ENCODE data around the gene NQO2. TPM values are rescaled to one million over a fixed set of nuclear protein-coding genes. Genes with fewer than 3 reads are reported as not detected.
"Not testable (repeated sequence)": the region's sequence is repeated elsewhere in the genome, so short reads cannot be mapped to it uniquely, and the experiment has no call there.

The NQO2 gene
- total RNA-seq, 1 donor from 2014 or later: 34.8 TPM

DNA sequence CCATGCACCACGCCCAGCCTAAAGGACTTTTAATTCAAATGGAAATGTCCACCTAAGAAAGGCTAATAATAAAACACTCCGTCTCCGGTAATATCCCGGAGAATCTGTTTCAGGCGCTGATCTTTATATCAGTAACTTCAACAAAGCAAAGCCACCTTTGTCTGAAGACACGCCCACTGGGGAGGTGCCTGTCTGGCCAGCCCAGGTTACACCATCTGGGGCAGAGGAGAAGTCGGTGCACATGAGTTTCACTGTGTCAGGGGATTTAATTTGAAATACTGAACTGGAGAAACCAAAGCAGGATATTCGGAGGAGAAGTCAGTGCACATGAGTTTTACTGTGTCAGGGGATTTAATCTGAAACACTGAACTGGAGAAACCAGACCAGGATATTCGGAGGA is 37.7 kb upstream of the NQO2 start:
- Mint-ChIP-seq H3K4me3 (no peak overlapping the region), H3K27me3 (ENCODE audit: insufficient read depth) (peaks cover 12% of the 10 kb centered on the region), H3K36me3 (ENCODE audit: low read depth) (peaks cover 3% of the 10 kb centered on the region), H3K27ac (no peak overlapping the region), H3K4me1 (ENCODE audit: low read depth) (no peaks in the 10 kb centered on the region), H3K9me3 (no peaks in the 10 kb centered on the region)
- intact Hi-C loops (cut with micrococcal nuclease): no loop called here
- DNase-seq (ENCODE audit: low spot score): no peak

DNA sequence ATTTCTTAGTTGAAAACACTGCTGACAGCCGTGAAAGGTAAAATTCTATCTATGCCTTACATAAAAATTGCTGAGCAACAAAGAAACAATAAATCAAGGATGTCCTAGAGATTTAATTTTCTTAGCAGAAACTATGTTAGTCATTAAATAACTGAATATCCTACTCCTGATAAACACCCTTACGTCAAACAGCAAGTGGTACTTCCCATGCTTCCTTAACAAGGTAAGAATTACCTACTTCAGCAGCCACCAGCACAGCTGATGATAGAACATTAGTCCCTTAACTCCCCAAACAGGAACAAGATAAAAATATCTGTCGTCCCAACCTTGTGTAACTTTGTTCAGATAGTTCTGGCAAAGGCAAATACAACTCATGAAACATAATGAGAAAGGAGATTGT is 37.1 kb upstream of the NQO2 start:
- H3K4me1 Mint-ChIP-seq (ENCODE audit: low read depth): no peaks in the 10 kb centered on the region
- peaks cover 18% of the 10 kb centered on the region for H3K27me3 Mint-ChIP-seq (ENCODE audit: insufficient read depth)
- H3K27ac Mint-ChIP-seq: no peak overlapping the region
- intact Hi-C loops (cut with micrococcal nuclease): no loop called here
- peaks cover 3% of the 10 kb centered on the region for H3K36me3 Mint-ChIP-seq (ENCODE audit: low read depth)
- H3K4me3 Mint-ChIP-seq: no peak overlapping the region
- no peaks in the 10 kb centered on the region for H3K9me3 Mint-ChIP-seq
- DNase-seq (ENCODE audit: low spot score): no peak

DNA sequence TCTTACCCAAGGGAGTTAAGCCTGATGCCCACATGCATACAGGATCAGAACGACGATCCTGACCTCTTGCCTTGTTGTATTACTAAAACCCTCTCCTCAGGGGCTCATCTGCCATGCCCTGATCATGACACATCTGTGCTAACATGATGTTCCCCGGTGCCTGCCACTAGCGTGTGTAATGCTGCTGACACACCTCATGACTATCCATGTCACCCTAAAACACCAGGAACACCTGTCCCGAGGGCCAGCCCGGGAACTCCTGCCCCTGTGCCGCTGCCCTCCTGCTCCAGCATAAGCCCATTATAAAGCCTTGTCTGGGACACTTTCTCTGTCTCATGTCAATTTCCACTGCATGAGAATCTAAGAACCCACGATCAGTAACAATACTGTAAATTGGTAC is 35.9 kb upstream of the NQO2 start:
- DNase-seq (ENCODE audit: low spot score): no peak
- no peak overlapping the region for H3K27ac Mint-ChIP-seq
- no peaks in the 10 kb centered on the region for H3K9me3 Mint-ChIP-seq
- intact Hi-C loops (cut with micrococcal nuclease): no loop called here
- no peaks in the 10 kb centered on the region for H3K4me1 Mint-ChIP-seq (ENCODE audit: low read depth)
- peaks cover 8% of the 10 kb centered on the region for H3K36me3 Mint-ChIP-seq (ENCODE audit: low read depth)
- H3K27me3 Mint-ChIP-seq (ENCODE audit: insufficient read depth): peaks cover 19% of the 10 kb centered on the region
- no peak overlapping the region for H3K4me3 Mint-ChIP-seq

DNA sequence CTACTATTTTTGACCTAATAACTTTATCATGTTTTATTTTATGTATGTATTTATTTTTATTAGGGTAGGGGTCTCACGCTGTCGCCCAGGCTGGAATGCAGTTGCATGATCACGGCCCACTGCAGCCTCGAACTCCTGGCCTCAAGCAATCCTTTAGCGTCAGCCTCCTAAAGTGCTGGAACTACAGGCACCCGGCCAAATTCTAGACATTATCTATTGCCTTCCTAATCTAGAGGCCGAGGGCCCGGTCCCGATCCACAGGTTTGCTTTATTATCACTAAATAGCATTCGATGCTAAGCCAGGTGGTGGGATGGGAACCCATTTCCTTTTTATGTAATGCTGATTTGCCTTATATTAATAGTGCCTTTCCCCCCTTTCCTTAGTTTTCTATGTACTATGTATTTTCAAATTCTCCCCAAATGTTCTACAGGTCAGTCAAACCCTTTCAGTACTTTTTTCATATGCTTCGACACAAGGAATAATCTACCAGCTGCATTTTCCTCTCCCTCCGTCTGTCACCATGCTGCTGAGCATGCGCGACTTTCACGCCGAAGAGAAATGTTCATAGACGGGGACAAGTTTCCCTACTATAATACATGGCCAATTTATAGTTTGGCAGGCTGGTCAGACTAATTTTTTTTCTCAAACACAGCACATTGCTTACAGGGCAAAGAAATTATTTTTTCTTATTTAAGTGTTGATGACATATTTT is 34.7 kb upstream of the NQO2 start:
- Mint-ChIP-seq H3K9me3 (no peaks in the 10 kb centered on the region), H3K27ac (no peak overlapping the region), H3K27me3 (ENCODE audit: insufficient read depth) (peaks cover 20% of the 10 kb centered on the region), H3K4me1 (ENCODE audit: low read depth) (peaks cover under 1% of the 10 kb centered on the region), H3K4me3 (no peak overlapping the region), H3K36me3 (ENCODE audit: low read depth) (peaks cover 8% of the 10 kb centered on the region)
- intact Hi-C loops (cut with micrococcal nuclease): no loop called here
- no peak for DNase-seq (ENCODE audit: low spot score)

DNA sequence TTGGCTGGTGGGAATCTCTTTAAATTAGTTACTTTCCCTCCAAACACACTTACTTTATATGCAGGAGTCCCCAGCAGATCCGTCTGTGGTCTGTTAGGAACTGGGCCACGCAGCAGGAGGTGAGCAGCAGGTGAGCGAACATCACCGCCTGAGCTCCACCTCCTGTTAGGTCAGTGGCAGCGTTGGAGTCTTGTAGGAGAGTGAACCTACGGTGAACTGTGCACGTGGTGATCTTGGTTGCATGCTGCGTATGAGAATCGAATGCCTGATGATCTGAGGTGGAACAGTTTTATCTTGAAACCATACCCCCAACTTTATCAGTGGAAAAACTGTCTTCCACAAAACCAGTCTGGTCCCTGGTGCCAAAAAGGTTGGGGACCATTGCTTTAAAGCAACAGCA is 33.3 kb upstream of the NQO2 start:
- DNase-seq (ENCODE audit: low spot score): no peak
- no peak overlapping the region for H3K4me3 Mint-ChIP-seq
- intact Hi-C loops (cut with micrococcal nuclease): no loop called here
- H3K27me3 Mint-ChIP-seq (ENCODE audit: insufficient read depth): peaks cover 28% of the 10 kb centered on the region
- H3K36me3 Mint-ChIP-seq (ENCODE audit: low read depth): peaks cover 9% of the 10 kb centered on the region
- H3K9me3 Mint-ChIP-seq: no peaks in the 10 kb centered on the region
- H3K27ac Mint-ChIP-seq: no peak overlapping the region
- peaks cover 7% of the 10 kb centered on the region for H3K4me1 Mint-ChIP-seq (ENCODE audit: low read depth)

DNA sequence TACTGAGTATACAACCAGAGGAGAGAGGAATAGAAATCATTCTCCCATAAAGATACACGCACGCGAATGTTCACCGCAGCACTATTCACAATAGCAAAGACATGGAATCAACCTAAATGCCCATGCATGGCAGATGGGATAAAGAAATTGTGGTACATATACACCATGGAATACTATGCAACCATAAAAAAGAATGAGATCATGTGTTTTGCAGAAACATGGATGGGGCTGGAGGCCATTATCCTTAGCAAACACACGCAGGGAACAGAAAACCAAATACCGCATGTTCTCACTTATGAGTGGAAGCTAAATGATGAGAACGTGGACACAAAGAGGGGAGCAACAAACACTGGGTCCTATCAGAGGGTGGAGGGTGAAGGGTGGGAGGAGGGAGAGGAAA is 31.8 kb upstream of the NQO2 start:
- H3K36me3 Mint-ChIP-seq (ENCODE audit: low read depth): peaks cover 9% of the 10 kb centered on the region
- DNase-seq (ENCODE audit: low spot score): no peak
- H3K27me3 Mint-ChIP-seq (ENCODE audit: insufficient read depth): peaks cover 33% of the 10 kb centered on the region
- no peak overlapping the region for H3K4me3 Mint-ChIP-seq
- H3K27ac Mint-ChIP-seq: no peak overlapping the region
- intact Hi-C loops (cut with micrococcal nuclease): no loop called here
- H3K9me3 Mint-ChIP-seq: no peaks in the 10 kb centered on the region
- peaks cover 16% of the 10 kb centered on the region for H3K4me1 Mint-ChIP-seq (ENCODE audit: low read depth)

DNA sequence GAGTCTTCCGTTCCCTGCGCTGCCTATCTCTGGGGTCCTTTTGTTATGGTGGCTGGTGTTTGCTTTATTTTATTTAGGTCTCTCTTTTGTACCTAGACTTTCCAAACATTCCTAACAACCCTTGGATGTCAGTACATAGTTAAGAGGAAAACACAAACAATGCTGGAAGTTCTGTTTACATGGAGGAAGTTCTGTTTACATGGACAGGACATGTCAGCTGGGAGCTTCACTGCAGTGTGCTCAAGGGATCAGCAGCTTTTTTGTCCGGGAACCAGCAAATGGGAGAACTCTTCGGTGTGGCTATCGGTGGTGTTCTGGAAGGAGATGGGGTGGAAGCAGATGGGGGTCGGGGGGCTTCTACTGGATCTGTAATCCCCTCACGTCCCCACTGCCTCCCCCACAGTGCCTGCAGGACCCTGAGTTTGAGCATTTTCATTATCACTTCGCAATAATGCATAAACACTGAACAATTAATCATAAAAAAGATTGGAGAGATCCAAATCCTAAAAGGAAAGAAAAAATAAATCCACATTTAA is 31.0 kb upstream of the NQO2 start:
- Mint-ChIP-seq H3K4me1 (ENCODE audit: low read depth) (peaks cover 16% of the 10 kb centered on the region), H3K4me3 (no peak overlapping the region), H3K9me3 (peaks cover 3% of the 10 kb centered on the region), H3K36me3 (ENCODE audit: low read depth) (peaks cover 9% of the 10 kb centered on the region), H3K27me3 (ENCODE audit: insufficient read depth) (peaks cover 32% of the 10 kb centered on the region), H3K27ac (no peak overlapping the region)
- no peak for DNase-seq (ENCODE audit: low spot score)
- intact Hi-C loops (cut with micrococcal nuclease): no loop called here

DNA sequence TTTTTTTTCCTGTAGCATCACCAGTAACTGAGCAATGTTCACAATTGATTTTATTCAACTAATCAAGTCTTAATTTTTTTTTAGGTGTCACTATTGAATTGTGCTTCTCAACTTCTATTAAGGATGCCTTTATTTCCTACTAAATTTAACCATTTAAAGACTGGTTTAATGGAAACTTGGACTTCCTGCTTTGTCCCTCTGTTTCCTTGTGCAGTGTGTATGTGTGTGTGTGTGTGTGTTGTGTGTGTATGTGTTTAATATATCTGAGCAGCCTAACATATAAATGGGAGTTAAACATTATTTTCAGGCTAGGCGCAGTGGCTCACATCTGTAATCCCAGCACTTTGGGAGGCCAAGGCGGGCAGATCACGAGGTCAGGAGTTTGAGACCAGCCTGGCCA is 30.1 kb upstream of the NQO2 start:
- Mint-ChIP-seq H3K9me3 (peaks cover 5% of the 10 kb centered on the region), H3K27ac (no peak overlapping the region), H3K36me3 (ENCODE audit: low read depth) (peaks cover 9% of the 10 kb centered on the region), H3K4me1 (ENCODE audit: low read depth) (peaks cover 16% of the 10 kb centered on the region), H3K4me3 (peak overlapping the region; percentile 6), H3K27me3 (ENCODE audit: insufficient read depth) (peaks cover 37% of the 10 kb centered on the region)
- intact Hi-C loops (cut with micrococcal nuclease): no loop called here
- DNase-seq (ENCODE audit: low spot score): no peak

DNA sequence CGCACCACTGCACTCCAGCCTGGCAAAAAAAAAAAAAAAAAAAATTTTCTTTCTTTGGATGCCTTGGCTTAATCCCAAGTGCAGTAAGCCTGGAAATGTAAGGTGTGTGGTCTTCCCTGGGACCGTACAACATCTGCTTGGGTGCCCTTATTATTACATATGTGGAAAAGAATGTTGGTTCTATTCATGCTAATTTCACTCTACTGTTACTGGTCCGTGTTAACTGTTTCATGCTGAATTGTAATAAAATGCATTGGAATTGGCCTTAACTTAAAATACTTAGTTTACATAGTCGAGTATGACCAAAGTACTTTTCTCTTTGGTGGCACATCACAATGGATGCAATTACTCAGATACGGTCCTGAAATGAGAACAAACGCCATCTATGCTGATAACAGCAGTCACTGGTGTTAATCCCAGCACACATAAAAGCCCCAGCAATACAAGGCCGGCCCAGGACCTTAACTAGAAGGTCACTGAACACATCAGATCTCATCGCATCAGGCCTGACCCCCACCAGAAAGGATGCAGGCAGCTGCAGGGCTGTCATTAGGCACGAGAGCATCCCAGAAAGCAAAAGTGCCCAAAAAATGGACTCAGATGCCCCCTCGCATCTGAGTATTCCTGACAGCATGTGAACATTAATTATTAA is 29.5 kb upstream of the NQO2 start:
- Mint-ChIP-seq H3K27me3 (ENCODE audit: insufficient read depth) (peaks cover 41% of the 10 kb centered on the region), H3K4me3 (peak overlapping the region; percentile 85), H3K36me3 (ENCODE audit: low read depth) (peaks cover 9% of the 10 kb centered on the region), H3K27ac (peak overlapping the region; percentile 58), H3K9me3 (peaks cover 5% of the 10 kb centered on the region), H3K4me1 (ENCODE audit: low read depth) (peaks cover 16% of the 10 kb centered on the region)
- no peak for DNase-seq (ENCODE audit: low spot score)
- intact Hi-C loops (cut with micrococcal nuclease): loop anchor here (2.0 kb wide), 2 partner anchors 17 to 29 kb away; no protein-coding TSS in a partner anchor

DNA sequence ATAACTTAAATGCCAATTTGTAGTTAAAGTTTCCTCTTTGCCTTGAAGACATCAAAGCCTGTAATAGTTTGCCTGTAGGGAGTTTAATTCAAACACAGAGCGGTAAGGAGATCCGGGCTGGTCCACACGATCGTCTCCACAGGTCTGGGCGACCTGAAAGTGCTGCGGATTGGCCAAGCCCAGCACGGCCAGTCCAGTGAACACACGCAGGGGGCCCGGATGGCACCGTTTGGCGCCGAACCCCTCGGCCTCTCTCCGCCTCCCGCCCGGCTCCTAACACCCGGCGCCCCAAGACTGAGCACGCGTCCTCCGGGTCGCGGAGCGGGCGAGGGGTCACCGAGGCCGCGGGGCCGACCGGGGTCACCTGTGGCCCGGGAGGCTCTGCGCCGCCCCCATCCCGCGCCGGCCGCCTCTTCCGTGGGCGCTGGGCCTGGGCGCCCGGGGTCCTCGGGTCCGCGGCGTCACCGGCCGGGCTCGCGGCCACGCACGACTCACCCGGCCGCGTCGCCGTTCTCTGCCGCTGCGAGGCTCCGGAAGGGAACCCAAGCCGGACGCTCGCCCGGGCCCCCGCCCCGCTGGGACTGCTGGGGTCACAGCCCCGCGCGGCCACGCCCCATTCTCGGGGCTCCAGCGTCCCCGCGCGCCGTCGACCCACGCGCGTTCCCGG is 28.8 kb upstream of the NQO2 start:
- Mint-ChIP-seq H3K9me3 (peaks cover 5% of the 10 kb centered on the region), H3K36me3 (ENCODE audit: low read depth) (peaks cover 9% of the 10 kb centered on the region), H3K27ac (peak overlapping the region; percentile 83), H3K4me3 (peak overlapping the region; percentile 85), H3K4me1 (ENCODE audit: low read depth) (peaks cover 16% of the 10 kb centered on the region), H3K27me3 (ENCODE audit: insufficient read depth) (peaks cover 41% of the 10 kb centered on the region)
- intact Hi-C loops (cut with micrococcal nuclease): loop anchor here (1.0 to 2.0 kb wide), 3 partner anchors 18 to 30 kb away; no protein-coding TSS in a partner anchor
- peak; percentile 37 for DNase-seq (ENCODE audit: low spot score)

DNA sequence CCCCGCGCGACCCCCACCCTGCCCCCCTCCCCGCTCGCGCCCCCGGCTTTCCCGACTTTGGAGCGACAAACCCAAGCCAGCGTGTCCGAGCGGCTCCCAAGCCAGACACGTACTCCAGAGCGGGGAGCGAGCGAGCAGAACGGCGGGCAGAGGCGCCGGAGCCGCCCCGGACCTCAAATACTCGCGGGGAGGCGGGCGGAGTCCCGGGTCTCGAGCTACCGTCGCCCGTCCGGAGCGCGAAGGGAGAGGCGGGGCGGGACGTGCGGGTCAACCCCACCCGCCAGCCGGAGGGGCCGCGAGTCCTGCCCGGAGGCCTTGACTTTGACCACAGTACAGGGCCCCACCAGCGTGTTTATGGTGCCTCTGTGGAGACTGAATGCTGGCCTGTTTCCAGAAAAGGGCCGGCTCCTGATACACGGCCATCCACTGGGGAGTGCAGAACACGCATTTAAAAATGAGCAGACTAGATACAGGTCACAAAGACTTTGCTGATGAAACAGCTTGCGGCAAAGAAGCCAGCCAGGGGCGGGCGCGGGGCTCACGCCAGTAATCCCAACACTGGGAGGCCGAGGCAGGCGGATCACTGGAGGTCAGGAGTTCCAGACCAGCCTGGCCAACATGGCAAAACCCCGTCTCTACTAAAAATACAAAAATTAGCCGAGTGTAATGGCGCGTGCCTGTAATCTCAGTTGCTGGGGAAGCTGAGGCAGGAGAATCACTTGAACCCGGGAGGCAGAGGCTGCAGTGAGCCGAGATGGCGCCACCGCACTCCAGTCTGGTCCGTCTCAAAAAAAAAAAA is 28.1 kb upstream of the NQO2 start, which contains the start of gene SERPINB6:
TSS of gene SERPINB6 (minus strand) at position 148 of the 799 bp plus-strand sequence. CDS start 12,235 bp downstream, outside the sequence.
- H3K4me3 Mint-ChIP-seq: peak within 1 kb of the TSS; percentile 85
- H3K36me3 Mint-ChIP-seq (ENCODE audit: low read depth): peaks cover 9% of the 10 kb centered on the region
- intact Hi-C loops (cut with micrococcal nuclease): loop anchor here (1.0 to 2.0 kb wide), 3 partner anchors 18 to 31 kb away; no protein-coding TSS in a partner anchor
- H3K4me1 Mint-ChIP-seq (ENCODE audit: low read depth): peaks cover 16% of the 10 kb centered on the region
- DNase-seq (ENCODE audit: low spot score): peak; percentile 23
- H3K27ac Mint-ChIP-seq: peak within 1 kb of the TSS; percentile 83
- H3K27me3 Mint-ChIP-seq (ENCODE audit: insufficient read depth): peaks cover 40% of the 10 kb centered on the region
- peaks cover 5% of the 10 kb centered on the region for H3K9me3 Mint-ChIP-seq

DNA sequence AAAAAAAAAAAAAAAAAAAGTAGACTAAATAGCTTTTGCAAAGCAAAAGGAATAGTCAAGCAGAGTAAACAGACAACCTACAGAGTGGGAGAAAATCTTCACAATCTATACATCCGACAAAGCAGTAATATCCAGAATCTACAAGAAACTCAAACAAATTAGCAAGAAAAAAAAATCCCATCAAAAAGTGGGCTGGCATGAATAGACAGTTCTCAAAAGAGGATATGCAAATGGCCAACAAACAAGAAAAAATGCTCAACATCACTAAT is 27.5 kb upstream of the NQO2 start:
- Mint-ChIP-seq H3K4me3 (peak overlapping the region; percentile 81), H3K4me1 (ENCODE audit: low read depth) (peaks cover 16% of the 10 kb centered on the region), H3K27ac (peak overlapping the region; percentile 31), H3K27me3 (ENCODE audit: insufficient read depth) (peaks cover 41% of the 10 kb centered on the region)
- H3K36me3 Mint-ChIP-seq (ENCODE audit: low read depth); intact Hi-C loops (cut with micrococcal nuclease); DNase-seq (ENCODE audit: low spot score); H3K9me3 Mint-ChIP-seq: not testable (repeated sequence)

Data from activated T-helper 1 cell treated with anti-CD3 and anti-CD28 coated beads, Interleukin-12 subunit alpha, Interleukin-12 subunit beta, Interleukin-2, Interleukin-4 antibody, amounts not matched to agents 30 ng/mL and 10 ng/mL and 1 ng/mL, durations not matched to agents 14 hours and 24 hours and 36 hours (primary cell).